Breast epithelium (tissue), 4 donors: ENCODE data around the gene SARS2. TPM values are rescaled to one million over a fixed set of nuclear protein-coding genes. Genes with fewer than 3 reads are reported as not detected.

Source experiments
- DNase-seq, 2 donors: peaks; one replicate each; pipeline ENCODE4 v3.0.0-alpha.2; 2019; ENCODE audit warnings: low spot score in 2 of 2
- H3K27ac ChIP-seq, 2 donors: fragments of 200-600 bp; sonication (generic) in 1 of 2; one replicate each; pipeline ENCODE4 v1.5.1; 2016 to 2019; ENCODE audit warnings: mild to moderate bottlenecking in 1 of 2
- H3K27me3 ChIP-seq, 2 donors: fragments of 200-600 bp; sonication (generic) in 1 of 2; one replicate each; pipeline versions ENCODE4 v1.5.1 to v1.6.0; 2017 to 2019; ENCODE audit warnings: control low read depth in 1 of 2, mild to moderate bottlenecking in 1 of 2
- H3K36me3 ChIP-seq: fragments of 200-600 bp; one replicate; pipeline ENCODE4 v1.5.1; 2019
- H3K4me1 ChIP-seq, 2 donors: fragments of 200-600 bp; sonication (generic); one replicate each; pipeline ENCODE4 v1.5.1; 2016 to 2019; ENCODE audit warnings: control low read depth in 1 of 2
- H3K4me3 ChIP-seq, 3 donors: fragments of 200-600 bp; sonication (generic); 1 replicate in 2 of 3; 2 replicates in 1 of 3; pipeline ENCODE4 v1.5.1; 2016 to 2019; ENCODE audit warnings: mild to moderate bottlenecking in 3 of 3, moderate library complexity in 2 of 3
- H3K9me3 ChIP-seq, 2 donors: fragments of 200-600 bp; sonication (generic) in 1 of 2; one replicate each; pipeline ENCODE4 v1.5.1; 2016 to 2019; ENCODE audit warnings: control low read depth in 1 of 2
- CTCF ChIP-seq, 3 donors: fragments of 450-650 bp; IDR thresholded peaks; one replicate each; pipeline ENCODE4 v1.5.1; 2016 to 2017; ENCODE audit warnings: antibody characterized with exemption in 3 of 3, mild to moderate bottlenecking in 3 of 3, moderate library complexity in 3 of 3
- POLR2A ChIP-seq: fragments of 450-650 bp; IDR thresholded peaks from one replicate; pipeline ENCODE4 v1.6.1; 2016; ENCODE audit warnings: antibody characterized with exemption, mild to moderate bottlenecking, moderate library complexity
- POLR2AphosphoS5 ChIP-seq, 3 donors: sonication (generic); formaldehyde crosslinking; IDR thresholded peaks; one replicate each; pipeline ENCODE4 v1.6.1; 2017; ENCODE audit warnings: antibody characterized with exemption in 3 of 3
- intact Hi-C: fragments of 100-400 bp; cut with DNase I; formaldehyde crosslinking; loops from one replicate; pipeline ENCODE4 v1.15.1; 2023; ENCODE audit warnings: low total_unique reads
- total RNA-seq, 3 donors: library from RNA; depleted of rRNA; stranded (reverse); fragments of >200 nt; gene quantifications; one replicate each; pipeline ENCODE4 v1.1.0, GENCODE V29; 2016

The SARS2 gene
- total RNA-seq: 10 to 100 TPM; 10.9 to 22.6 (median 18.9) TPM

DNA sequence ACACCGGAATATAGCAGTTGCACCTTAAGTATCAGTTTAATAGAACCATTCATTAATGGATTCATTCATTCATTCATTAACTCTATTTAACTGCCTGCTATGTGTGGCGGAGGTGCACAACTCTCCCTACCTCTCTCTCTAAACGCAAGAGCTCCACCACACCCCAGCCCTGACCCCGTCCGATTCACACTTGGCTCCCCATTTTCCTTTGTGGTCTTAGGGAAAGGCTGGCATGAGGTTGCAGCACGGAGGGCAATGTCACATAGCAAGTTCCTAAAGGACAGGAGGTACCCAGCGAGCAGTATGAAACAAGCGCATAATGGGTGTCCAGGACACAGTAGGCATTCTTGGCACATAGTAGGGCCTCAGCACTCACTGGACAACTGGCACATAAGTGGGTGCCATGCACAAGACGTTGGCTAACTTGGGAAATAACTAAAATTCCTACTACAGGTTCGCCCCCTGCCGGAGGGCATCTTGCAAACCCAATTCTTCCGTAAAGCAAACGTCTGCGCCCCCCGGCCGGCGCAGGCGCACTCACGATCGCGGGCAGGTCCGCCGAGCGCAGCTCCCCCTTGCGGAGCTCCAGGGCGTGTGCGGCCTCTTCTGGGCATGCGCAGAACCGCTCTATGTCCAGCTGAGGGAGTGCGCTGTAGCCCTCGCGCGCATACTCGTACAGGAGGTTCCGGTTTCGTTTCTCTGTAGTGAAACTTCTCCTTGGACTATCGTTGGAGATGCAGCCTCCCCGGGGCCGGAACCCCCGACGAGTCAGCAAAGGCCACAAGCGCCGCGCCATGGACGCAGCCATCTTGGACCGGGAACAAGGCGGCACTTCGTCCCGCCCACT, at the start of gene SARS2:
TSS of gene SARS2 (minus strand) at position 835 of the 847 bp plus-strand sequence. CDS start at position 808, 27 bp downstream.
- DNase-seq: peak; percentile 90
- intact Hi-C loops: no loop called here
- Histone ChIP-seq H3K4me1 (peaks cover 0 to 8% of the 10 kb centered on the region in 2 donors), H3K27me3 (no peaks in the 10 kb centered on the region), H3K27ac (peak within 1 kb of the TSS; percentile 79 to 86), H3K36me3 (no peaks in the 10 kb centered on the region), H3K9me3 (no peaks in the 10 kb centered on the region), H3K4me3 (peak within 1 kb of the TSS; percentile 64 to 81 (median 75))
- TF ChIP-seq POLR2AphosphoS5 (IDR thresholded peaks at IDR 0.05) (peak; percentile 55 to 77 (median 72)), CTCF (IDR thresholded peaks at IDR 0.05) (peak; percentile 93 to 98 (median 97)), POLR2A (no peak)

GRCh38 chr19:38979812-38980211, 49.2 kb upstream of the SARS2 start:
- intact Hi-C loops: no loop called here
- H3K9me3 ChIP-seq: peaks cover 0 to 11% of the 10 kb centered on the region in 2 donors
- TF ChIP-seq CTCF (IDR thresholded peaks at IDR 0.05) (no peak), POLR2AphosphoS5 (IDR thresholded peaks at IDR 0.05) (no peak)
- H3K4me3 ChIP-seq: no peak overlapping the region
- H3K4me1 ChIP-seq: no peaks in the 10 kb centered on the region
- no peaks in the 10 kb centered on the region for H3K27me3 ChIP-seq
- no peak for DNase-seq
- no peaks in the 10 kb centered on the region for H3K36me3 ChIP-seq
- H3K27ac ChIP-seq: no peak overlapping the region

DNA sequence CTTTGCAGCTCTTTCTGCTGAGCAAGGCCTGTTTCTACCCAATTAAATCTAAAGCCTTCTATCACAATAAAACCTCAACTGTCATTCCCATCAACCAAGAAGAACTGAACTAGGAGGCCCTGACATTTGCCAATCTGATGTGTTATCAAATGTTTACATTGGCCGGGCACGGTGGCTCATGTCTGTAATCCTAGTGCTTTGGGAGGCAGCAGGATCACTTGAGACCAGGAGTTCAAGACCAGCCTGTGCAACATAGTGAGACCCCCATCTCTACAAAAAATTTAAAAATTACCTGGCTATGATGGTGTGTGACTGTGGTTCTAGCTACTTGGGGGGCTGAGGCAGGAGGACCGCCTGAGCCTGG, 47.7 kb upstream of the SARS2 start:
- no peaks in the 10 kb centered on the region for H3K4me1 ChIP-seq
- no peak overlapping the region for H3K4me3 ChIP-seq
- intact Hi-C loops: no loop called here
- DNase-seq: no peak
- peaks cover 0 to 11% of the 10 kb centered on the region in 2 donors for H3K9me3 ChIP-seq
- no peak overlapping the region for H3K27ac ChIP-seq
- H3K36me3 ChIP-seq: no peaks in the 10 kb centered on the region
- no peaks in the 10 kb centered on the region for H3K27me3 ChIP-seq
- TF ChIP-seq CTCF (IDR thresholded peaks at IDR 0.05) (no peak), POLR2AphosphoS5 (IDR thresholded peaks at IDR 0.05) (no peak), POLR2A (no peak)

DNA sequence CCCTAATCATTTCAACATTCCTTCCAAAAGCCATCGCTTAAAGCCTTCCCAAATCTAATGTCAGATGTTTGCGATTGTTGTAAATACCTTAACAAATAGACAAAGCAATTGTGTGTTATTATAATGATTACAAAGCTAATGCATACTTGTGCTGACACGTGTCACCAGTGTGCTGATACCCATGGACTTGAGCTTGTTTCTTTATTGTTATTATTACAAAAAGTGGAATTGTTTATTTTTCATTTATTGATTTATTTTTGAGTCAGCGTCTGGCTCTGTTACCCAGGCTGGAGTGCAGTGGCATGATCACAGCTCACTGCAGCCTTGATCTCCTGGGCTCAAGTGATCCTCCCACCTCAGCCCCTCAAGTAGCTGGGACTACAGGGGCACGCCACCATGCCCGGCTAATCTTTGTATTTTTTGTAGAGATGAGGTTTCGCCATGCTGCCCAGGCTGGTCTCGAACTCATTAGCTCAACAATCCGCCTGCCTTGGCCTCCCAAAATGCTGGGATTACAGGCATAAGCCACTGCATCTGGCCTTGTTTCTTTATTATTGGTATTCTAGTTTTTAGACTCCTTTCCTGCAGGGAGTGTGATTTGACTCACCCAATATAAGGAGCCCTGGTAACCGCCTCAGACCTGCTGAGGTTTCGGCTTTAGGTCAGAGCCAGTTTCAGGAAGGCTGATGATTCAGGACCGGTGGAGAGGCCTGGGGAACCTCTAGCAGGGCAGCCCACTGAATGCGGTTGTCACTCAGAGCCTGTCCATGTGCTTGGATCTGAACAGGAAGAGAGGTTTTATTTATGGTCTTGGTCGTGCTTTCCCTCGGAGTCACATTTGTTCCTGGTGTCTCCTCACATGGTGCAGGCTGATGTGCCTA, 47.1 kb upstream of the SARS2 start:
- intact Hi-C loops: no loop called here
- H3K4me3 ChIP-seq: no peak overlapping the region
- no peak overlapping the region for H3K27ac ChIP-seq
- peaks cover 0 to 11% of the 10 kb centered on the region in 2 donors for H3K9me3 ChIP-seq
- no peaks in the 10 kb centered on the region for H3K27me3 ChIP-seq
- no peak for DNase-seq
- TF ChIP-seq CTCF (IDR thresholded peaks at IDR 0.05) (no peak), POLR2A (no peak)
- no peaks in the 10 kb centered on the region for H3K4me1 ChIP-seq
- H3K36me3 ChIP-seq: no peaks in the 10 kb centered on the region
